B cell (primary cell): Measurements from ENCODE around the gene AKR1B1. TPM values are rescaled to one million over a fixed set of nuclear protein-coding genes. Genes with fewer than 3 reads are reported as not detected.

ENCODE experiments used
- ATAC-seq: fragments of 200-7000 bp; cut with Tn5 transposase; one replicate; pipeline ENCODE4 v1.10.0; 2021; ENCODE audit warnings: low read depth, mild to moderate bottlenecking, moderate number of reproducible peaks, moderate library complexity
- CTCF ChIA-PET: fragments of 350-600 bp; sonication (Branson Sonifier 250); formaldehyde crosslinking; loops from one replicate; lab custom pipeline; 2021; ENCODE audit warnings: antibody characterized with exemption, inconsistent platforms; lab: Charles Lee
- POLR2A ChIA-PET: fragments of 350-600 bp; sonication (Branson Sonifier 250); formaldehyde crosslinking; loops from one replicate; lab custom pipeline; 2021; ENCODE audit warnings: antibody characterized with exemption; lab: Charles Lee
- DNase-seq: peaks from one replicate; pipeline ENCODE4 v3.0.0; 2013
- H2AFZ ChIP-seq: 2 replicates; pipeline ENCODE4 v1.6.1; 2012; ENCODE audit warnings: mild to moderate bottlenecking, low read depth, low read length; ENCODE audit not compliant: insufficient read depth, poor library complexity, severe bottlenecking
- H3K27ac ChIP-seq, 2 donors: 1 replicate in 1 of 2; 2 replicates in 1 of 2; pipeline ENCODE4 v1.5.1; 2012 to 2013; ENCODE audit warnings: low read length in 2 of 2, mild to moderate bottlenecking in 2 of 2, moderate library complexity in 1 of 2
- H3K27me3 ChIP-seq, 4 experiments: fragments of 200-600 bp in 1 of 4; sonication (generic) in 1 of 4; replicated peaks in 1 of 4; 1 replicate in 2 of 4; 2 replicates in 2 of 4; pipeline versions ENCODE4 v1.6.1 to v1.7.0; 2013 to 2016; ENCODE audit warnings: low read length in 3 of 4, mild to moderate bottlenecking in 2 of 4, mixed read lengths in 1 of 4, moderate library complexity in 1 of 4; ENCODE audit not compliant: insufficient read depth in 4 of 4, control insufficient read depth in 3 of 4; ENCODE audit errors: control extremely low read depth in 1 of 4
- H3K36me3 ChIP-seq, 2 experiments: replicated peaks in 1 of 2; 1 replicate in 1 of 2; 2 replicates in 1 of 2; pipeline versions ENCODE4 v1.6.1 to v1.7.1; 2013; ENCODE audit warnings: low read length in 1 of 2; ENCODE audit not compliant: insufficient read depth in 2 of 2, control insufficient read depth in 1 of 2; ENCODE audit errors: control extremely low read depth in 1 of 2, extremely low read depth in 1 of 2
- H3K4me1 ChIP-seq, 2 donors: fragments of 200-600 bp in 1 of 2; sonication (generic) in 1 of 2; 1 replicate in 1 of 2; 2 replicates in 1 of 2; pipeline versions ENCODE4 v1.5.1 to v1.6.1; 2013 to 2017; ENCODE audit warnings: low read length in 2 of 2; ENCODE audit not compliant: control insufficient read depth in 2 of 2, insufficient read depth in 2 of 2
- H3K4me2 ChIP-seq: replicated peaks from 2 replicates; pipeline ENCODE3; 2012; ENCODE audit warnings: mild to moderate bottlenecking, low read depth, low read length; ENCODE audit not compliant: poor library complexity, severe bottlenecking
- H3K4me3 ChIP-seq, 5 experiments: fragments of 200-600 bp in 1 of 5; sonication (generic) in 1 of 5; 1 replicate in 3 of 5; 2 replicates in 2 of 5; pipeline versions ENCODE4 v1.5.1 to v1.7.0; 2011 to 2016; ENCODE audit warnings: low read length in 4 of 5, mild to moderate bottlenecking in 4 of 5, low read depth in 2 of 5, control low read depth in 1 of 5, moderate library complexity in 1 of 5; ENCODE audit not compliant: insufficient read depth in 1 of 5; ENCODE audit errors: control extremely low read depth in 1 of 5, extremely low read depth in 1 of 5
- H3K79me2 ChIP-seq: fragments of 200-600 bp; sonication (generic); one replicate; pipeline ENCODE4 v1.6.0; 2016; ENCODE audit warnings: low read length; ENCODE audit not compliant: control insufficient read depth, insufficient read depth
- H3K9ac ChIP-seq: fragments of 200-600 bp; sonication (generic); 2 replicates; pipeline ENCODE4 v1.6.1; 2017; ENCODE audit warnings: mild to moderate bottlenecking, low read length, moderate library complexity
- H3K9me3 ChIP-seq, 3 donors: one replicate each; pipeline versions ENCODE4 v1.6.1 to v1.7.1; 2013; ENCODE audit warnings: low read length in 2 of 3; ENCODE audit not compliant: control insufficient read depth in 2 of 3, insufficient read depth in 1 of 3; ENCODE audit errors: control extremely low read depth in 1 of 3
- H4K20me1 ChIP-seq: 2 replicates; pipeline ENCODE4 v1.6.0; 2012; ENCODE audit warnings: mild to moderate bottlenecking, low read length; ENCODE audit not compliant: insufficient read depth, control insufficient read depth, poor library complexity, severe bottlenecking
- H3K27ac Mint-ChIP-seq: one replicate; pipeline ENCODE4 v1.8.0; 2021; ENCODE audit warnings: mixed read lengths
- H3K27me3 Mint-ChIP-seq: one replicate; pipeline ENCODE4 v1.8.0; 2021; ENCODE audit warnings: mixed read lengths
- H3K4me1 Mint-ChIP-seq: one replicate; pipeline ENCODE4 v1.8.0; 2021; ENCODE audit warnings: mixed read lengths
- H3K4me3 Mint-ChIP-seq: one replicate; pipeline ENCODE4 v1.8.0; 2021; ENCODE audit warnings: mixed read lengths
- H3K9me3 Mint-ChIP-seq: one replicate; pipeline ENCODE4 v1.8.0; 2022; ENCODE audit warnings: mixed read lengths; ENCODE audit not compliant: insufficient read depth
- CTCF ChIP-seq: fragments of 200-600 bp; IDR thresholded peaks from one replicate; pipeline ENCODE4 v1.8.0; 2022; ENCODE audit warnings: antibody characterized with exemption, mild to moderate bottlenecking
- EZH2 ChIP-seq: IDR thresholded peaks from 2 replicates; pipeline ENCODE4 v1.6.1; 2012; ENCODE audit warnings: borderline replicate concordance, low read depth, mild to moderate bottlenecking, moderate library complexity, low read length; ENCODE audit not compliant: insufficient read depth, poor library complexity, severe bottlenecking
- WGBS: methylation state at CpG from one replicate; pipeline ENCODE4 v1.1.5; 2013; ENCODE audit warnings: missing lambda C conversion rate; ENCODE audit not compliant: insufficient coverage; 5-methylcytosine and 5-hydroxymethylcytosine counted together
- intact Hi-C: fragments of 100-400 bp; cut with micrococcal nuclease; formaldehyde crosslinking; loops from one replicate; pipeline ENCODE4 v1.10.0; 2022
- polyA plus RNA-seq: library from polyadenylated mRNA; depleted of rRNA; stranded (reverse); fragments of >200 nt; gene quantifications from 2 replicates; pipeline ENCODE4 v1.2.3, GENCODE V29; 2012
- total RNA-seq, 2 donors: library from RNA; stranded (reverse); fragments of 120-200 nt in 1 of 2; gene quantifications; 1 replicate in 1 of 2; 2 replicates in 1 of 2; pipeline versions ENCODE4 v1.2.3 to v1.2.4, GENCODE V29; 2013 to 2022

AKR1B1 gene
- total and polyA plus RNA-seq, 2 donors (not counting 1 experiment from before 2014, with no cell fraction given), result 82.9 to 89.6 TPM

GRCh38 chr7:134454277-134454676 is 4.6 kb downstream of the AKR1B1 start:
- ChIA-PET CTCF (interaction anchor here (1.9 kb wide), 1 partner anchor 22 kb away, joined by 9 read pairs; no protein-coding TSS in a partner anchor), POLR2A (no interaction called here)
- ATAC-seq (no peak), DNase-seq (no peak)
- peaks cover 18 to 21% of the 10 kb centered on the region in 2 donors for H3K4me1 ChIP-seq
- 18% methylated on average over 3 of the region's 4 CpGs for WGBS
- peaks cover 13% of the 10 kb centered on the region for H4K20me1 ChIP-seq
- intact Hi-C loops, result no loop called here
- no peaks in the 10 kb centered on the region for H3K9me3 ChIP-seq
- H3K9me3 Mint-ChIP-seq, result no peaks in the 10 kb centered on the region
- peak overlapping the region; percentile 0 for H3K4me3 Mint-ChIP-seq
- peaks cover 50% of the 10 kb centered on the region for H3K4me1 Mint-ChIP-seq
- peaks cover 57% of the 10 kb centered on the region for H3K79me2 ChIP-seq
- peaks cover 0 to 20% of the 10 kb centered on the region in 2 experiments for H3K36me3 ChIP-seq
- peak overlapping the region; percentile 0 for H3K27ac Mint-ChIP-seq
- no peaks in the 10 kb centered on the region for H3K27me3 Mint-ChIP-seq
- peak overlapping the region in 1 of 2 donors; percentile 14 for H3K27ac ChIP-seq
- H3K9ac ChIP-seq, result no peak overlapping the region
- peak overlapping the region; percentile 18 for H3K4me2 ChIP-seq
- no peak overlapping the region for H3K4me3 ChIP-seq
- TF ChIP-seq EZH2 (no peak), CTCF (no peak)
- H3K27me3 ChIP-seq, result no peaks in the 10 kb centered on the region
- peak overlapping the region; percentile 12 for H2AFZ ChIP-seq

GRCh38 chr7:134453518-134453917 is 5.4 kb downstream of the AKR1B1 start:
- POLR2A ChIA-PET, result interaction anchor here (1.1 kb wide), 1 partner anchor 20 kb away, joined by 3 read pairs; no protein-coding TSS in a partner anchor

More at GRCh38 chr7:134453518-134453917, 5.4 kb downstream of the AKR1B1 start:
- no peak overlapping the region for H3K9ac ChIP-seq
- no peak for DNase-seq
- H2AFZ ChIP-seq, result no peak overlapping the region
- H3K27me3 ChIP-seq, result no peaks in the 10 kb centered on the region
- H3K79me2 ChIP-seq, result peaks cover 57% of the 10 kb centered on the region
- H3K4me2 ChIP-seq, result no peak overlapping the region
- peaks cover 47% of the 10 kb centered on the region for H3K4me1 Mint-ChIP-seq
- no peaks in the 10 kb centered on the region for H3K27me3 Mint-ChIP-seq
- CTCF ChIA-PET, result interaction anchor here (0.9 to 1.9 kb wide), 2 partner anchors 21 to 532 kb away, joined by 3 to 9 read pairs; no protein-coding TSS in a partner anchor
- H3K27ac Mint-ChIP-seq, result no peak overlapping the region
- H3K9me3 ChIP-seq, result no peaks in the 10 kb centered on the region
- no peaks in the 10 kb centered on the region for H3K9me3 Mint-ChIP-seq
- H3K4me3 Mint-ChIP-seq, result no peak overlapping the region
- H3K4me3 ChIP-seq, result no peak overlapping the region
- peaks cover 18 to 20% of the 10 kb centered on the region in 2 donors for H3K4me1 ChIP-seq
- intact Hi-C loops, result no loop called here
- TF ChIP-seq CTCF (no peak), EZH2 (no peak)
- no peak for ATAC-seq
- no peak overlapping the region for H3K27ac ChIP-seq
- WGBS, result no CpG with 5 or more reads among the region's 5 CpGs
- H3K36me3 ChIP-seq, result peaks cover 0 to 27% of the 10 kb centered on the region in 2 experiments
- H4K20me1 ChIP-seq, result peaks cover 13% of the 10 kb centered on the region
